Fibroblast of skin of right quadriceps (primary cell): ENCODE results near the gene NEIL3.

Experiments used
- DNase-seq: peaks from one replicate; pipeline ENCODE4 v3.0.0-alpha.2; 2013

Gene NEIL3, protein sequence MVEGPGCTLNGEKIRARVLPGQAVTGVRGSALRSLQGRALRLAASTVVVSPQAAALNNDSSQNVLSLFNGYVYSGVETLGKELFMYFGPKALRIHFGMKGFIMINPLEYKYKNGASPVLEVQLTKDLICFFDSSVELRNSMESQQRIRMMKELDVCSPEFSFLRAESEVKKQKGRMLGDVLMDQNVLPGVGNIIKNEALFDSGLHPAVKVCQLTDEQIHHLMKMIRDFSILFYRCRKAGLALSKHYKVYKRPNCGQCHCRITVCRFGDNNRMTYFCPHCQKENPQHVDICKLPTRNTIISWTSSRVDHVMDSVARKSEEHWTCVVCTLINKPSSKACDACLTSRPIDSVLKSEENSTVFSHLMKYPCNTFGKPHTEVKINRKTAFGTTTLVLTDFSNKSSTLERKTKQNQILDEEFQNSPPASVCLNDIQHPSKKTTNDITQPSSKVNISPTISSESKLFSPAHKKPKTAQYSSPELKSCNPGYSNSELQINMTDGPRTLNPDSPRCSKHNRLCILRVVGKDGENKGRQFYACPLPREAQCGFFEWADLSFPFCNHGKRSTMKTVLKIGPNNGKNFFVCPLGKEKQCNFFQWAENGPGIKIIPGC

DNA sequence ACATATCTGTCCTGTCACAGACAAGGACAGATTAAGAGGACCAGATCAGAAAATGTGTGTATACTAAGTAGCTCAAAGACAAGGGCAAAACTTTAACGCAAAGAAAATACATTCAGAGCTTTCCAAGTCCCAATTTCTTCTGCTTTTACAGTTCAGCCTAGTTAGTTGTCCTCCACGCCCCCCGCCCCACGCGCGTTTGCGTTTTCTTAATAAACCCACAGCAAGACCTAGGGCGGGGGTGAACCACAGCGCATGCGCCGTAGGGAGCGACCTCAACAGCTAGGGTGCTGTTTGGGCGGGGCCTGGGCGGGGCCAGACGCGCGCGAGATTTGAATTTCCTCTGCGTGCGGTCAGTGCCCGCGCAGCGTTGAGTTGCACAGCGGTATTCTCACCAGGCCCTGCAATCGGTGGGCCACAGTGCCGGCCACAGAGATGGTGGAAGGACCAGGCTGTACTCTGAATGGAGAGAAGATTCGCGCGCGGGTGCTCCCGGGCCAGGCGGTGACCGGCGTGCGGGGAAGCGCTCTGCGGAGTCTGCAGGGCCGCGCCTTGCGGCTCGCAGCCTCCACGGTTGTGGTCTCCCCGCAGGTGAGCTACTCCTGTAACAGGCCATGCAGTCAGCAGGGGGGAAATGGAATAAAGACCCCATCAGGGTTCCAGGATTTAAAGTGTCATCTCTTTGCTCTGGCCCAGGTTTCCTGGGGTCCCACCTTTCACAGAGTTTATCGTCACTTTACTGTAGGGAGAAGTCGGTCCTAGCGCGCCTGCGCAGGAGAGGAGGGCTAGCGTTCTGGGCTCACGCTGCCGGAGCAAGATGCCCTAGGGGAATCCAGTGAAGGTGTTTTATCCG lies at the start of gene NEIL3:
TSS of gene NEIL3 (plus strand) at position 353 of the 850 bp plus-strand sequence. CDS start at position 433, 80 bp downstream.
- DNase-seq, result peak; percentile 88

DNA sequence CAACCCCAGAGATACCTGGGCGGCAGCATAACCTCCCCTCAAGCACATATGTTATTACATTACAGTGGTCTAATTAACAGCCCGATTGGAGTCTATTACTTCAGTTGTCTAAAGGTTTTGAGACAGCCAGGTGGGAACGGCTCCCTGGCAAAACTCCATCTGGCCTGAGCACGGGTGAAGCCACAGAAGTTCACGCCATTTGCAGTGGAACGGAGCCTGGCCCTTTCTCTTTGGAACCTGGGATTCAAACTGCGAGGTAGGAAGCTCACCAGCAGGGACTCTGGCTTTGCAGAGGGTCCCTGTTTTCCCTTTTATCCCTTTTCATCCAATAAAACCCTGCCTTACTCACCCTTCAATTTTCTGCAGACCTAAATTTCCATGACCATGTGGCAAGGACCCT lies 45.9 kb upstream of the NEIL3 start:
- no peak for DNase-seq

DNA sequence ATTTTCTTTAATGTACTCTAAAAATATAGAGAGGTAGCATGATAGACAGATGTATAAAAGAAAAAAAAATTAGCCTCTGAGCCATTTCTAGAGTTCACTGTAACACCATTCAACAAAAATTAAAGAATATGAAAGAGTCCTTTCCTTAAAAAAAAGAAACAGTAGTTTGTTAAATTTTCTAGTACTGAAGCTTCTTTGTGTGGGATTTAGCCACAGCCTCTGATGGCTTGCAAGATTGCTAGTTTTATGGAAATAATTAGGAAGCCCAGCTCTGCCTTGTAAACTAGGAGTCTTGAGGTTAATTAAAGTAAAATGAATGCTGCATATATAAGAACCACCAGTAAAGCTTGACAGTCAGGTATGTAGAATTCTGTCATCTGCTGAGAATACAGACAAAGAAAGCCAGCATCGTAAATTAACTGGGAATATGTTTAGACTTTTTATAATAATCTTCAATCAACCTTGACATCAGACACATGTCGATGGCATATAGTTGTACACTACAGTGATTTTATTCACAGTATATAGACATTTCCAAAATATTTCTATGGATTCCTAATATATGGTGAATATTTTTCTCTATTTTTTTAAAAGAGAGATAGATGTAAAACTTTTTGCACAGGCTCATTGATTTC lies 44.8 kb upstream of the NEIL3 start:
- DNase-seq, result no peak

DNA sequence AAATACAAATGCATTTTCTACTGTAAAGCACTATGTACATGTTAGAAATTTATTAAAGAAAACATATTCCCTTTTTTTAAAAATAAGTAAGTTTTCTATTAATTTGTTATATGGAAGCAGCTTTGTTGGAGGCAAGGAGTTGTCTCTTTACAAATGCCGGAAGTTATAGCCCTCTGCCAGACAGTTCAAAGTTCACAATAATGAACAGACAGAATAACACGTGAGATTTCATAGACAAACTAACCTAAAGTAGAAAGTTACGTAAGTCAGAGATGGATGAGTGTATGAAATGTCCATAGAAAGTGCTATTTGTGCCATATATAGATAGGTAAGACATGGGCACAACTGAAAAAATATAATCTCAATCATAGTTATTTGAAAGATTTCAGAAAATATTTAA lies 43.9 kb upstream of the NEIL3 start:
- no peak for DNase-seq

DNA sequence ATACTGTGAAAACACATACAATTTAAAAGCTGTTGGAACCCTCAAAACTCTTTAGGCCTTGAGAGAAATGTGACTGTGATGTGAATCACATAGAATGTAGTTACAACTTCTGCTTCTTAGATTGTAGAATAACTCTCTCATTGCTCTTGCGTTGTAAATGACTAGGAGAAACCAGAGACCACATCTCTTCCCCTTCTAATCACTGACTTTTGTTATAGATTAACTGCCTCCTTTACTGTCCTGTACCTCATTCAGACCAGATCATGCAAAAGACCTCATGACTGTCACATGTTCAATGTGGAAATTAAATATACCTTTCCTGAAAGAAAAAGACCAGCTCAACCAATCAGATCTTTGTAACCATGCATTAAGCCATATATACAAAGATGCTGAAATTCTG lies 43.2 kb upstream of the NEIL3 start:
- no peak for DNase-seq

DNA sequence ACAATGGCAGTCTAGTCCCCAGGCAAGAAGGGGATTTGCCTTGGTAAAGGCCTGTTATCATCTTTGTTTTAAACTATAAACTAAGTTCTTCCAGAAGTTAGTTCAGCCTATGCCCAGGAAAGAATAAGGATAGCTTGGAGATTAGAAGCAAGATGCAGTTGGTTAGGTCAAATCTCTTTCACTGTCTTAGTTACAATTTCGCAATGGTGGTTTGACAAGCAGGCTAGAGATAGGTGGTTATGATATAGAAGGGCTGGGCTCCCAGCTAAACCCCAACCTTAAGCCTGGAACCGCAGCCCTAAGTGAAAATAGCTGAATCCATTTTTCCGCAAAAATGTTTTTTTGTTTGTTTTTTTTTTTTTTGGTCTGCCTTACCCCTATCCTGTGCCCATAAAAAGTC lies 41.8 kb upstream of the NEIL3 start:
- no peak for DNase-seq

DNA sequence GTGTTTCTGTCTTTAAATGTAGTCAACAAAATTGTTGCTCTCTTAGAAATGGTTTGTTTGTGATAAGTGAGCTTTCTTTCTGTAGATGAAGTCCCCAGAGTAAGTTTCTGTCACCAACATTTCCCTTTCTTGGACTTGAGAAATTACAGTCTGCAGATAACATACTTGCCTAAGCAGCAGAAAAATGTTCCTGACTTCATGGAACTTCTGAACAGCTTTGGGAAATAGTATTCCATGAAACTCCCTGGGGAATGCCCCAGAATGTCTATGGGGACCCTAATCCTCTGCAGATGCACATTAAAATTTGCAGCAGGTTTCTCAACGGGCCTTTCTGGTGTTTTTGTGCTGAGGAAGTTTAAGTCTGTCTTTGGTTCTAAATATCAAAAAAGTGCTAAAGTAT lies 38.6 kb upstream of the NEIL3 start:
- peak; percentile 11 for DNase-seq

DNA sequence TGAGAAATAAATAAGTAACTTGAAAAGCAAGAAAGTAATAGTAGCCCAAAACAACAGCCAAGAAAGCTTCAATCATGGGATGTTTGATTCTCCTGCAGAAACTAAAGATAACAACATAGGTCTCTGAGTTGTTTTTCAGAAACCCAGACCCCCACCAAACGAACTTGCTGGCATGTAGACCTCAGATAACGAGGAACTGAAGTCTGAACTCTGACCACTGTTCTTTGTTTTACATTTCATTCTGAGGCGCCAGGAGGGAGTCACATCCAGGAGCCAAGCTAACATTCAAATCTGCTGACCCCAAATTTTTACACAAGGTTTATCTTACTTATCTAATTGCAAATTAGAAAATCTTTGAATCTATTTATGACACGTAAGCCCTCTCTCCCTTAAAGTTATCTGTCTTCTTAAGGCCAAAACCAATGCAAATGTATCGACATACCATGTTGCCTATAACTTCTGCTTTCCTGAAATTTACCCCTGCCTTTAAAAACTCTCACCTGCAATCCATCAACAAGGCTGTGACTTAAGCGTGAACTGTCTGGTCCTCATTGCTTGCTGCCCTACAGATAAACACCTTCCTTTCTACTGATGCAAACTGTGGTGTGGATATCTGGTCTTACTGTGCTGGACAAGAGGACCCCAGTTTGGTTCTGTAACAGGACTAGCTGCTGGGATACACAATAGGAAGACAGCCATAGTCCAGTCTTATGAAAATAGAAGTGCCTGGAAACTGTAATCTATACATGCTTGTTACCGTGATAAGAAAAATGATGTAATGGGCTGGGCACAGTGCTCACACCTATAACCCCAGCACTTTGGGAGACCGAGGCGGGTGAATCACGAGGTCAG lies 37.5 kb upstream of the NEIL3 start:
- no peak for DNase-seq

DNA sequence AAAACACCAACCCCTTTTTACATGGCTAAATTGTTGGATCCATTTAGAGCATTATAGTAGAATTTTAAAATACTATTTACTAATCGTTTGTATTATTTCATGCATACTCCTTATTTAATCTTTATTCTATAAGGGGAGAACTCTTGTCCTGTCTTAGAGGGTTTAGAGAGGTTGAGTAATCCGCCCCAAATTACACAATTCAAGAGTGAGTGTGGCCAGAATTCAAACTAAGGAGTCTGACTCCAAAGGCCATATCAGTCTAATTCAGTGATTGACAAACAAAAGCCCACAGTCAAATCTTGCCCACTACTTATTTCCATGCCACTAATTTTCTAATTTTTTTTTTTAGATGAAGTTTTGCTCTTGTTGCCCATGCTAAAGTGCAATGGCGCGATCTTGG lies 33.7 kb upstream of the NEIL3 start:
- no peak for DNase-seq

DNA sequence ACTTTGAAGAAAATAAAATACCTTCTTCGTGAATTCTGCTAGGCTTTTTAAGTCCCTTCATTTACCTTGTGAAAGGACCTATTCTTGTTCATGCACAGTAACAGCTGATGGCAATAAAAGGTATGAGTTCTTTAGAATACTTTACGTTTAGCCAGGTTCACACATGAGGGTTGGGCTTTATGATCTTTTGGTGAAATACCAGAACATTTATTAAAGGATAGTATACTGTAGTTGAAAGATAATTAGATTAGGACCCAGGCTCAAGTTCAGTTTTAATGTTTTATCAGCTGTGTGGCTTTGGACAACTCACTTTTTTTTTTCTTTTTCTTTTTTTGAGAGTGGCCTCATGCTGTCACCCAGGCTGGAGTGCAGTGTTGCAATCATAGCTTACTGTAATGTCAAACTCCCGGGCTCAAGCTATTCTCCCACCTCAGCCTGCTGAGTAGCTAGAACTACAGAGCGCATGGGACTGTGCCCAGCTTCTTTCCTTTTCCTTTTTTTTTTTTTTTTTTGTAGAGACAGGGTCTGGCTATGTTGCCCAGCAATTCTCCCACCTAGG lies 28.2 kb upstream of the NEIL3 start:
- no peak for DNase-seq

DNA sequence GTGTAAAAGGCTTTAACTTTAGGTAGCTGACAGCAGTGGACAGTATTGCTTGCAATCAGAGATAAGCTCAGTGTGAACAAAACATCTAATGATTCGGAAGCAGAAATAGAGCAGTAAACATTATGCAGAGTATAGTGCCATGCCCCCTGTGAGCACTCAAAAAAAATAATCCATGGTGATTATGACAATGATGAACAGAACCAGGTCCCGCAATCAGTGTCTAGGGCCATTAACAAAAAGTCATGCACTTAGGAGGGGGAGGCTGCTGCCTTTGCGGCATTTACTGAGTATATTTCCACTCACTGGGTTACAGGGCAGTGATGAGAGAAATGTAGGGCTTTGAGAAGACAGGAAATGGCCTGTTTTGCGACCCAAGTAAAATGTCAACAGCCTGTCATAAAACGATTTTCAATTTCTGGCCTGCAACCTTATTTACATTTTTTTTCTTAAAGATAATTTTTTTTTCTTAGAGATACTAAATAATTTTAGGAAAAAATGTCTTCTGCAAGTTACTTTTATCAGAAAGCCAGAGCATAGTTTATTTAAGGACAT lies 27.3 kb upstream of the NEIL3 start:
- DNase-seq, result no peak

DNA sequence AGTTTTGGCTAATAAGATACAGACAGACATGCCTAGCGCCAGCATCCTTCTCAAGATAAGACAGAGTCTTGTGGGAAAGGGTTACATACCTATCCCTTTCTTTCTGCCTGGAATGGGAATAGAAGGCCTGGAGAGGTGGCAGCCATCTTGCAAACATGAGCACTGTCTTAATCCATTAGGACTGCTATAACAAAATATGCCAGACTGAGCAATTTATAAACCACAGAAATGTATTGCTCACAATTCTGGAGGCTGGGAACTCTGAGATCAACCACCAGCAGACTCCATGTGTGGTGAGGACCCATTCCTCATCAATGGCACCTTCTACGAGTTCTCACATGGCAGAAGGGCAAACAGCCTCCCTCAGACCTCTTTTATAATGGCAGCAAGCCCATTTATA lies 26.5 kb upstream of the NEIL3 start:
- DNase-seq, result peak; percentile 78

DNA sequence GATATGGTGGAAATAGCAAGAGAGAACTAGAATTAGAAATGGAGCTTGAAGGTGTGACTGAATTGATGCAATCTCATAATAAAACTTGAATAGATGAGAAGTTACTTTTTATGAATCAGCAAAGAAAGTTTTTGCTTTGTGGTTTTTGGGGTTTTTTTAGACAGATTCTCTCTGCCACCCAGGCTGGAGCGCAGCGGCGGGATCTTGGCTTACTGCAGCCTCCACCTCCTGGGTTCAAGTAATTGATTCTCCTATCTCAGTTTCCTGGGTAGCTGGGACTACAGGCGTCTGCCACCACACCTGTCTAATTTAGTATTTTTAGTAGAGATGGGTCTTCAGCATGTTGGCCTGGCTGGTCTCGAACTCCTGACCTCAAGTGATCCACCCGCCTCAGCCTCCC lies 23.7 kb upstream of the NEIL3 start:
- no peak for DNase-seq

DNA sequence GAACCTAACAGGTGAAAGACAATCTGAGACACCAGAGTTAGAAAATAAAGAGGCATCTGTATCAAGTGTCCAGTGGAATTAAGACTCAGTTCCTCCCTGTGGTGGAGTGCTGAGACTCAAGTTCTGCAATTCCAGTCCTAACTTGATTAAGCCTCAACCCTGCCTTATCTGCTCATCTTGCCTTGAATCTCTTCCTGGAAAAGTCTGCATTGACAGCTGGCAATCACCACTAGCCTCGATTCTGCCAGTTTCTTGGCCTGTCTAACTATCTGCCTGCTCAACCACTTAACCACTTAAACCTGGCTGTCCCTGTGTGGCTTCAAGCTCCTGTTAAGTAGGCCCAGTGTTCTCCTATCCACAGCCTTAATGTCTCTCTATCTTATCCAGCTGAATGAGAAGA lies 22.4 kb upstream of the NEIL3 start:
- DNase-seq, result no peak

DNA sequence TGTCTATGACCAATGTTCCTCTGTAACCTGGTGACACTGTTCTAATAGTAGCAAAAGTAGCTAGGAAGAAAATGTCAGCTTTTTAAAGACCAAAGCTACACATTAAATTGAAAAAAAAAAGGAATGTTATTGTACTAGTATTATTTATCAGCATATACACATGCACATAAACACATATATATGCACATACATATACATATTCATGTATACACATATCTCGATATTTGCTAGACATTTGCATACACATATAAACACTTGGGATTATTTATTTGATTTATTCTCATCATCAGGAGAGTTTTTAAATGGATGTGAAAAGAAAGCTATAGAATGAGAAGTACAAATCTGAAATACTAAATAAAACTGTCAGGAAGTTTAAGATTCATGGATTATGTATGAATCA lies 21.3 kb upstream of the NEIL3 start:
- no peak for DNase-seq

DNA sequence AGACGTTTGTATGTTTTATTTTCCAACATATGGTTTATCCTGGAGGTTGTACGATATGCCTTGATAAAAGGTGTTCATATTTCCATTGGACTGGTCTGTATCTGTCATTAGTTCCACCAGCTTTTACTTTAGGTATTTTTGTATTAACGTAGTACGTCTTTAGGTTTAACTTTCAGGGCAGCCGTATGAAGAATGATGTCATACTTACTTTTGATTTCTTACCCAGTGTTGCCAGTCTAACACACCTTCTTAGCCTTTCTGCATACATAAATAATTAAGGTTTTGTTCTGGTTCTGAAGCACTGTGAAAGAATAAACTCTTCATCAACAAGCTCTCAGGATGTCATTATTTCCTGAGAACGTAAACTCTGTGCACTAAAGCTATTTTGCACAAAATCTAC lies 18.9 kb upstream of the NEIL3 start:
- no peak for DNase-seq

DNA sequence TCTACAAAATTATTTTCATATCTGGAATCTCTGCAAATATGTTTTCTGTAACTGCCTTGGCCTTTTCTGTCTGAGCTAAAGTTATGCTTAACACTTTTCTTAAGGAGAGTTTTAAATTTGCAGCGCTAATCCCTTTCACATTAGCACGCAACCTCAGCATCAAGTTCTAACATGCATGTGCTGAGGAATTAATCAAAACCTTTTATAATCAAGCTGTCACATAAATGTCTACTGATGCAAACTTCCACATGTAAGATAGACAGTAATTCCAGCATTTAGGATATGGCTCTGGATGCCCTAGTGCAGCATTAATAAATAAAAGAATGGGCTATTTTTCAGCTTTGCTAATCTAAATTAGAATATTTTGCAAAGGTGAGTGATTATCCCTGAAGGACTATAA lies 17.5 kb upstream of the NEIL3 start:
- no peak for DNase-seq

DNA sequence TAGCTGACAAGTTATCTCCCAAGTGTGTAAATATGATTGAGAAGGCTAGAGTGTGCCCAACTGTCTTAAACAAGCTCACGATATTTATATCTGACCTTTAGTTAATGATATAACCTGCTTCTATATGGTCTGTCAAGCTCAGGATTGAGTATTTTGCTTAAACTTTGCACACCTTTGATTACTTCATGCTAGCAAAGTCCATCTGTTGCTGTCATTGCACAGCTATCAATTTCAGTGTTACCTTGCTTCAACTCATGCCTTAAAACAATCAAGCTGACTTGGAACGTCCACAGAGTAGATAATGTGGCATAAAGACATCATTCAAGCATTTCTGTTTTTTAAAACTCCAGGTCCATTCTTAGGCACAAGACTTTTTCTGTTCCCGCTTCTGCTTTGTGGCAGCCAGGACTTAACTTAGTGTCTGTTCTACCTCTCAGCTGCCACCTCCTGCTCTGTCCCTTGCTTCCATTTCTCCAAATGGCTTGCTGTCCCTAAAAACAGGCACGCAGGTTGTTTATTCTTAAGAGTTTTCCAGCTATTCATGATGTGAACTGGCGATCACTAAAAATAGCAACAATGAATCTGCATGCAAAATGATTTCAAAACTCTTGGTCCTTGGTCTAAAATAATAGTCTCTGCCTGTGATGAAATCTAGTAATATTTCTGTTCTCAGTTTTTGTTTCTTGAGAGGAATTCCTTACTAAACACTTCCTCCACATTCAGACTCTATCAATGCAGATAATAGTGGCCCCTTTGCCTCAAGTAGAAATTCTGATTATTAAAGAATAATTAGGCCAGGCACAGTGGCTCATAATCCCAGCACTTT lies 16.3 kb upstream of the NEIL3 start:
- no peak for DNase-seq

DNA sequence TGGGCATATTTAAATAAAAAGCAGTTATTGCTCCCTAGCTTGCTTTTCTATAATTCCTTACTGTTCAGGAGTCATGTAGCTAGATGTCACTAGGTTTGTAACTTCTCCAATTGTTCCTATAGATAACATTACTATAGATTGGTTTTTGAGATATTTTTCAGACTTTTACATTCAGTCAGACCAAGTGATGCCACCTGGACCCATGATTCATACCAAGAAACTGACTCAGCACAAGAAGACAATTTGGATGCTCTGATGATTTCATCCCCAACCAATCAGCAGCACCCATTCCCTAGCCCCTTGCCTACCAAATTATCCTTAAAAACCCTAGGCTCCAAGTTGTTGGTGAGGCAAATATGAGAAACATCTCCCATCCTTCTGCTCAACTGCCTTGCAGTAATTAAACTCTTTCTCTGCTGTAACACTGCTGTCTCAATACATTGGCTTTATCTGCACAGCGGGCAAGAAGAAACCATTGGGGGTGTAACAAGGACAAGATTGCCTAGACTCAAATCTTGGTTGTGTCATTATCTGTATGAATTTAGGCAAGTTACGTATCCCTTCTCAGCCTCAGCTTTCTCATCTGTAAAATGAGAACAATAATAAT lies 11.8 kb upstream of the NEIL3 start:
- DNase-seq, result no peak

DNA sequence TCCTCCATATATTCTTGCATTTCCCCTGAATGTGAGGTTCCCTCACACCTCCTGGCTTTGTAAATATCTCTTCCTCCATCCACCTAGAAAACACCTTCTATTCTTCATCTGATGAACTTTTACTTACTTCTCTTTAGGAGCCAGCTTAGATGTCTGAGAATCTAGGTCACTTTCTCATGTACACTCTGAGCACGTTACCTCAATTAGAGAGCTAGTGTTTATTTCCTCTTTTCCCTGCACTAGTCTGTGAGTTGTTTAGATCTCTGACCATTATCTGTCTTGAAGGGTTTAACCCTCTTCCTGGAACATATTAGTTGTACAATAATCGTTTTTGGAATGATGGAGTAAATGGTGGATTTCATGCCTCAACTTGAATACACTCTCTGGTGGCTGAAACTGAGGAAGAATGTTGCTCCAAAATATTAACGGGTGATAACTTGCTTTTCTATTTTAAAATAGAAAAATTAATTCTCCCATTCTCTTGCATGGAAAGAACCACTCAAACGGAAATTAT lies 8.5 kb upstream of the NEIL3 start:
- DNase-seq, result no peak
